Ascending aorta (tissue), 2 donors: Measurements from ENCODE around the gene UNC5A. TPM values are rescaled to one million over a fixed set of nuclear protein-coding genes. Genes with fewer than 3 reads are reported as not detected.

ENCODE experiments used
- DNase-seq, 2 donors: peaks; one replicate each; pipeline ENCODE4 v3.0.0-alpha.2; 2019; ENCODE audit warnings: low spot score in 2 of 2
- H3K27ac ChIP-seq, 2 donors: fragments of 200-600 bp; sonication (generic); one replicate each; pipeline ENCODE4 v1.5.1; 2016 to 2017; ENCODE audit warnings: mild to moderate bottlenecking in 1 of 2
- H3K27me3 ChIP-seq: fragments of 200-600 bp; sonication (generic); one replicate; pipeline ENCODE4 v1.5.1; 2017
- H3K36me3 ChIP-seq, 2 donors: fragments of 200-600 bp; sonication (generic); one replicate each; pipeline ENCODE4 v1.5.1; 2016
- H3K4me1 ChIP-seq, 2 donors: fragments of 200-600 bp; sonication (generic); one replicate each; pipeline ENCODE4 v1.5.1; 2016 to 2017; ENCODE audit warnings: mild to moderate bottlenecking in 1 of 2
- H3K4me3 ChIP-seq, 2 donors: fragments of 200-600 bp; sonication (generic); one replicate each; pipeline ENCODE4 v1.5.1; 2016 to 2017; ENCODE audit warnings: mild to moderate bottlenecking in 1 of 2
- H3K9me3 ChIP-seq, 2 donors: fragments of 200-600 bp; sonication (generic); one replicate each; pipeline ENCODE4 v1.5.1; 2016
- CTCF ChIP-seq, 3 experiments: fragments of 200-600 bp in 2 of 3; fragments of 450-650 bp in 1 of 3; sonication (generic) in 2 of 3; IDR thresholded peaks; one replicate each; pipeline ENCODE4 v1.5.1; 2016 to 2019; ENCODE audit warnings: antibody characterized with exemption in 3 of 3, mild to moderate bottlenecking in 1 of 3, moderate library complexity in 1 of 3
- intact Hi-C: fragments of 100-400 bp; cut with DNase I; formaldehyde crosslinking; loops from one replicate; pipeline ENCODE4 v1.15.1; 2023
- total RNA-seq: library from RNA; depleted of rRNA; stranded (reverse); fragments of >200 nt; gene quantifications from one replicate; pipeline ENCODE4 v1.1.0, GENCODE V29; 2016

The UNC5A gene
- total RNA-seq, 1 donor from 2014 or later = not detected

- Histone ChIP-seq H3K9me3 (no peaks in the 10 kb centered on the region), H3K27me3 (peaks cover 14% of the 10 kb centered on the region), H3K4me3 (no peak overlapping the region), H3K36me3 (no peaks in the 10 kb centered on the region), H3K4me1 (no peaks in the 10 kb centered on the region), H3K27ac (no peak overlapping the region)
- DNase-seq = no peak
- TF ChIP-seq CTCF (IDR thresholded peaks at IDR 0.05) = no peak
- intact Hi-C loops = no loop called here
Measured at GRCh38 chr5:176821441-176821840, 11.1 kb downstream of the UNC5A start.

DNA sequence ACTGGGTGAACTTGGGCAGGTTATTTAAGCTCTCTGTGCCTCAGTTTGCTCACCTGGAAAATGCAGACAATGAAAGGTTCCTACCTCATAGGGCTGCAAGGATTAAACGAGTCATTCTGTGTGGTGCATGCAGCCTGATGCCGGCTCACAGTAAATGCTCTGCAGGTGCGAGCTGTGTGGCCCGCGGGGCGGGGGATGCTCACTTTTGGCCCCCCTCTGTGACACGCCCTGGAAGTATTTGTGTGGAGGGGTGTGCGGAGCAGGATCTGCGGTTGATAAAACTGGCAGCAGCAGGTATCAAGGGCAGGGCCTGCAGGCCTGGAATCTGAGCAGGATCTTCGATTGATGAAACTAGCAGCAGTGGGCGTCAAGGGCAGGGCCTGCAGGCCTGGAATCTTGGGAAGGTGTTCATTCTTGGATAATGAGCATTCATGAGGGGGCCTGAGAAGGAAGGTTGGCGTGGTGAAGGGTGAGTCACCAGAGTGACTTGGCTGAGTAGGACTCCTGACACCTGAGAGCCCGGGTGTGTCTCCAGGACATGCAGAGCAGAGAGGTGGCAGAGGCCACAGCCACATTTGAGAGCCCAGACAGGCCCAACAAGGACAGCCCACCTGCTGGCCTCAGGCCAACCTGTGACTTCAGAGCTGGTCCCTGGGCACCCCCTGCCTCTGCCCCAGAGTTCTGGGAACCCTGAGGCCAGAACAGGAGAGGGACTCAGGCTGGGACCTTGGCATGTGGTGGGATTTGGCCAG is 11.9 kb downstream of the UNC5A start:
- intact Hi-C loops = no loop called here
- Histone ChIP-seq H3K27ac (no peak overlapping the region), H3K27me3 (peaks cover 10% of the 10 kb centered on the region), H3K36me3 (no peaks in the 10 kb centered on the region), H3K9me3 (no peaks in the 10 kb centered on the region), H3K4me1 (no peaks in the 10 kb centered on the region), H3K4me3 (no peak overlapping the region)
- no peak for DNase-seq
- no peak for TF ChIP-seq CTCF (IDR thresholded peaks at IDR 0.05)

GRCh38 chr5:176822793-176823481 is 12.6 kb downstream of the UNC5A start:
- H3K4me3 ChIP-seq = no peak overlapping the region
- intact Hi-C loops = no loop called here
- H3K36me3 ChIP-seq = no peaks in the 10 kb centered on the region
- H3K27ac ChIP-seq = no peak overlapping the region
- peaks cover 3% of the 10 kb centered on the region for H3K27me3 ChIP-seq
- no peaks in the 10 kb centered on the region for H3K4me1 ChIP-seq
- TF ChIP-seq CTCF (IDR thresholded peaks at IDR 0.05) = no peak
- DNase-seq = no peak
- H3K9me3 ChIP-seq = no peaks in the 10 kb centered on the region

- no peaks in the 10 kb centered on the region for H3K27me3 ChIP-seq
- no peak overlapping the region for H3K27ac ChIP-seq
Measured at GRCh38 chr5:176823869-176824412, 13.6 kb downstream of the UNC5A start.

GRCh38 chr5:176824604-176825003 is 14.2 kb downstream of the UNC5A start:
- intact Hi-C loops = no loop called here
- Histone ChIP-seq H3K27ac (no peak overlapping the region), H3K36me3 (no peaks in the 10 kb centered on the region), H3K9me3 (no peaks in the 10 kb centered on the region), H3K4me3 (no peak overlapping the region), H3K4me1 (no peaks in the 10 kb centered on the region), H3K27me3 (no peaks in the 10 kb centered on the region)
- TF ChIP-seq CTCF (IDR thresholded peaks at IDR 0.05) = no peak
- no peak for DNase-seq

More at GRCh38 chr5:176823869-176824412, 13.6 kb downstream of the UNC5A start:
- TF ChIP-seq CTCF (IDR thresholded peaks at IDR 0.05) = no peak
- no peaks in the 10 kb centered on the region for H3K36me3 ChIP-seq
- H3K9me3 ChIP-seq = no peaks in the 10 kb centered on the region
- no peak overlapping the region for H3K4me3 ChIP-seq
- no peak for DNase-seq
- intact Hi-C loops = no loop called here
- H3K4me1 ChIP-seq = no peaks in the 10 kb centered on the region
